PC-3 (cell line): ENCODE measurements around the gene LRRC75A.

Experiments used
- CTCF ChIP-seq: fragments of 300-600 bp; sonication (generic); conservative IDR thresholded peaks from 2 replicates; pipeline ENCODE4 v1.5.1; 2017; ENCODE audit warnings: antibody characterized with exemption, low read depth, mild to moderate bottlenecking, low read length
- EZH2 ChIP-seq: fragments of 300-600 bp; sonication (generic); IDR thresholded peaks from one replicate; pipeline ENCODE4 v1.6.1; 2017; ENCODE audit warnings: antibody characterized with exemption, mild to moderate bottlenecking, low read length; ENCODE audit not compliant: unreplicated experiment

GRCh38 chr17:16439303-16439791, 52.6 kb downstream of the LRRC75A start:
- TF ChIP-seq CTCF (no peak), EZH2 (no peak)
